IPS-NIHi11 (cell line): ENCODE results near the gene RIC1.
"Not testable (repeated sequence)": the region's sequence is repeated elsewhere in the genome, so short reads cannot be mapped to it uniquely, and the experiment has no call there.

Experiments used
- DNase-seq: peaks from one replicate; pipeline ENCODE4 v3.0.0; 2012; ENCODE audit warnings: mixed read lengths, low spot score

RIC1 gene

GRCh38 chr9:5667391-5667790, 38.5 kb downstream of the RIC1 start:
- DNase-seq = no peak

GRCh38 chr9:5670079-5670478, 41.2 kb downstream of the RIC1 start:
- no peak for DNase-seq

GRCh38 chr9:5671711-5672353, 42.9 kb downstream of the RIC1 start:
- no peak for DNase-seq

- DNase-seq = not testable (repeated sequence)
Observed at GRCh38 chr9:5675046-5675445, 46.1 kb downstream of the RIC1 start.

- DNase-seq = not testable (repeated sequence)
Observed at GRCh38 chr9:5683591-5683990, 54.7 kb downstream of the RIC1 start.

GRCh38 chr9:5684101-5684500, 55.2 kb downstream of the RIC1 start:
- no peak for DNase-seq

- DNase-seq = no peak
Observed at GRCh38 chr9:5688109-5688508, 59.2 kb downstream of the RIC1 start.

GRCh38 chr9:5690278-5690677, 61.4 kb downstream of the RIC1 start:
- DNase-seq = no peak

- DNase-seq = no peak
Observed at GRCh38 chr9:5695860-5696259, 67.0 kb downstream of the RIC1 start.

- DNase-seq = no peak
Observed at GRCh38 chr9:5696884-5697283, 68.0 kb downstream of the RIC1 start.

GRCh38 chr9:5698004-5698403, 69.1 kb downstream of the RIC1 start:
- DNase-seq = no peak

GRCh38 chr9:5698810-5699556, 70.1 kb downstream of the RIC1 start:
- no peak for DNase-seq

GRCh38 chr9:5708414-5708813, 79.5 kb downstream of the RIC1 start:
- DNase-seq = no peak

- DNase-seq = no peak
Observed at GRCh38 chr9:5712651-5713390, 83.9 kb downstream of the RIC1 start.

- peak; percentile 35 for DNase-seq
Observed at GRCh38 chr9:5714501-5715401, 85.8 kb downstream of the RIC1 start.

- DNase-seq = no peak
Observed at GRCh38 chr9:5715548-5716127, 86.7 kb downstream of the RIC1 start.

GRCh38 chr9:5717434-5717833, 88.5 kb downstream of the RIC1 start:
- not testable (repeated sequence) for DNase-seq

- no peak for DNase-seq
Observed at GRCh38 chr9:5718296-5719032, 89.6 kb downstream of the RIC1 start.

GRCh38 chr9:5719100-5719926, 90.4 kb downstream of the RIC1 start:
- no peak for DNase-seq

GRCh38 chr9:5720151-5720550, 91.2 kb downstream of the RIC1 start:
- no peak for DNase-seq
